T follicular helper cell (primary cell): ENCODE measurements around the gene ERMN.
A peak's percentile ranks its signal among the peaks of the same experiment; 100 is the strongest.

ENCODE experiments used
- DNase-seq: peaks from one replicate; pipeline ENCODE4 v3.0.0-alpha.2; 2020; ENCODE audit warnings: low read depth

ERMN gene

GRCh38 chr2:157329524-157329923, 3.9 kb upstream of the ERMN start:
- DNase-seq = no peak

- peak; percentile 78 for DNase-seq
Observed at GRCh38 chr2:157327621-157328500, 2.2 kb upstream of the ERMN start.

- DNase-seq = no peak
Observed at GRCh38 chr2:157327200-157327599, 1.6 kb upstream of the ERMN start.

- no peak for DNase-seq
Observed at GRCh38 chr2:157326698-157327097, 1.1 kb upstream of the ERMN start.

DNA sequence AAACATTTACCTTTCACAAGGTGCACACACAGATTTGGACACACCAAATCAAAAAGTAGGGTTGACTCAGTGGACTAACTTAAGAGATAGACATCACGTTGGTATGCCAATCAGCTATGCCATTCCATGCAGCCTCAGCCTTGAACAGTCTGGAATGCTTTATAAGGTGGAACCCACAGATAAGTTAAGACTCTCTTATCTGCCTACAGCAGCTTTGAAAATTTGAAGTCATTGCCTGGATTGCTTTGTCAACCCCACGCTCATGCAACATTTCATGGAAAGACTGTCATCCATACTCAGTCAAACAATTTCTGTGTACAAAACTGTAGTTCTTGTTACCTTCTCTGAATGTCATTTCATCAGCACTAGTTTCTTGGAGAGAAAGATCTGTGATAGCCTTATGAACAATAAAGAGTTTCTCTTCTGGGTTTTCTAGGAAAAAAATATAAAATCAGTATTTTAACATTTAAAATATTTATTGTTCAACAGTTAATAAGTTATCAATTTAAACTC, 1.2 kb downstream of the ERMN start:
- no peak for DNase-seq

DNA sequence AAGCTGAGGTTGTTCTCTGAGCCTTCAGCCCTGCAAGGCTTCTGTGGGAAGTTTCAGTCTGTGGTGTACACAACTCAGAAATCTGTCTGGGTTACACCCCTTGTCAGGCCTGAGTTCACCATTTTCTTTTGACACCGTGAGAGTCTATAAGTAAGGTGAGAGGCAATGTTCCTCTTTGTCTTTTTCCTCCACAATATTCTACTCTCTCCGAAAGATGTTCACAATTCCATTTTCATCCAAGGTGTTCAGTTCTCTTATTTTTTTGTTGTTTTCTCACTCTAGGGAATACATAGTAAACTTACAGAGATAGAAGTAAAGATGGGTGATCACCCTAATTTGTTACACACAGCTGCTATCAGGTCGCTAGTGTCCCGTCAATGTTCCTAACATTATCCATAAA, 3.2 kb downstream of the ERMN start:
- DNase-seq = no peak

DNA sequence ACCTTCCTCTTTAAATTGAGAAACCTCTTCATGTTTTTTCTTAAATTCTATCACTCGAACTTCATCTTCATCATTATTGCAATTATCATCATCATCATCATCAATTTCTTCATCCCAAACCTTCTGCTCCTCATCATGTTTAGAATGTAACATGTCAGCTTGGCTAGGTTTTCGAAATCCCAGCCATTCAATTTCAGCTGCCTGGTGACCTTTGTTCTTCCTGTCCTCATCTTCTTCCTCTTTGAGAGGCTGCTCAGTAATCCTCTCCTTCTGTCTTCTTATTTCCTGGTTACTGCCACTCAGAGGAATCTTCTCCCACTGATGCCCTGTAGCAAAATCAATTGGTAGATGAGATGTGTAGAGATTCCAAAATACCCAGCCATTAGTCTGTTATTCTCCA, 4.2 kb downstream of the ERMN start:
- DNase-seq = no peak

GRCh38 chr2:157320409-157320808, 5.2 kb downstream of the ERMN start:
- no peak for DNase-seq

DNA sequence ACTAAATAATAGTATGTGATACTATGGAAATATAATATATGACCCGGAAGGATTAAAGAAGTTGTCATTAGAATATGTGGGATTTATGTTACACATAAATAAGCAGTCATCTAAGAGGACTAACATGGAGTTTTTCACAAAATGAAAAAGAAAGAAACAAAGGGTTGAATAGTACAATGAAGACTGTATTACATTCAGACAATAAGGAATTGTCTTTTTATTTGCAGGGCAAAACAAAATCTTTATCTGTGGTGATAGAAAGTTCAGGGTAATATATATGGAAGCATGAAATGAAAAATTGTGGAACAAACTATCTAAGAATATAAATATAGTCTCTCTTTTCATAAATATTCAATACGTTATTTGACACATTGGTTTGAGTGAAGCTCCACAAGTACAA, 5.8 kb downstream of the ERMN start:
- DNase-seq = no peak

DNA sequence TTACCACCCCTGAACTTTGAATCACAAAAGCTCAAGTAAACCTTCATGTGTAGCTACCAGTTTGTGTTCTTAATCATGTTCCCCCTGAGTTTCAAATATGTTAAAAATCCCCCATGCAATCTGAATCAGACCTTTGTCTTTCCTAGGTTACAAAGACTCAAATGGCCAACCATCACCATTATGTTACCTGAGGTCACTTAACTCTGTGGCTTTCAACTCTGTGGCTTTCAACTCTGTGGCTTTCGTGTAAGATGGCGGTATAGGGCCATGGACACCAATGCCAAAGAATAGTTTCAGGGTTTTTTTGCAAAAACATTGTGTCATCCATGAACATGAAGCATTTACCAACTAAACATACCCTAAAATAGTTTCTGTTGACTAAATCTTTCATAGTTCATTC, 6.7 kb downstream of the ERMN start:
- no peak for DNase-seq

- DNase-seq = no peak
Observed at GRCh38 chr2:157315901-157316300, 9.7 kb downstream of the ERMN start.

GRCh38 chr2:157312866-157313486, 12.6 kb downstream of the ERMN start:
- DNase-seq = no peak

GRCh38 chr2:157311706-157312105, 13.9 kb downstream of the ERMN start:
- DNase-seq = no peak

- DNase-seq = no peak
Observed at GRCh38 chr2:157309878-157310277, 15.7 kb downstream of the ERMN start.

DNA sequence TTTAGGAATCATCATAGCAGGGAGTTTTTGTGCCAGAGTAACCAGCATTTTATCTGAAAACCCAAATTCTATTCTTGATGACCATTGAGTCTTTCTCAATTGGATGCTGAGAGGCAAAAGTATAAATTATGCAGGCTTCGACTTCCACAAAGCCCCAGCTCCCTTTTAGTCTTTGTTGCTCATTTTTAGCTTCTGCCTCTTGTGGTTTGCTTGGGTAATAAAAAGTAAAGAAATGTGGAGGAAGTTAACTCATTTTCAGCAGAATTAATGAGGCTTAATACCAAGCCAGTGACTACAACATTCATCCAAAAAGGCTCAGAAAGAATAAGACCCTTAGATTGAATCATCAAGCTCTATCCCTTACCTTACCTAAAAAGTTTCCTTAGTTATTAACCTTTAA, 18.6 kb downstream of the ERMN start:
- no peak for DNase-seq

GRCh38 chr2:157305723-157306110, 19.9 kb downstream of the ERMN start:
- no peak for DNase-seq

DNA sequence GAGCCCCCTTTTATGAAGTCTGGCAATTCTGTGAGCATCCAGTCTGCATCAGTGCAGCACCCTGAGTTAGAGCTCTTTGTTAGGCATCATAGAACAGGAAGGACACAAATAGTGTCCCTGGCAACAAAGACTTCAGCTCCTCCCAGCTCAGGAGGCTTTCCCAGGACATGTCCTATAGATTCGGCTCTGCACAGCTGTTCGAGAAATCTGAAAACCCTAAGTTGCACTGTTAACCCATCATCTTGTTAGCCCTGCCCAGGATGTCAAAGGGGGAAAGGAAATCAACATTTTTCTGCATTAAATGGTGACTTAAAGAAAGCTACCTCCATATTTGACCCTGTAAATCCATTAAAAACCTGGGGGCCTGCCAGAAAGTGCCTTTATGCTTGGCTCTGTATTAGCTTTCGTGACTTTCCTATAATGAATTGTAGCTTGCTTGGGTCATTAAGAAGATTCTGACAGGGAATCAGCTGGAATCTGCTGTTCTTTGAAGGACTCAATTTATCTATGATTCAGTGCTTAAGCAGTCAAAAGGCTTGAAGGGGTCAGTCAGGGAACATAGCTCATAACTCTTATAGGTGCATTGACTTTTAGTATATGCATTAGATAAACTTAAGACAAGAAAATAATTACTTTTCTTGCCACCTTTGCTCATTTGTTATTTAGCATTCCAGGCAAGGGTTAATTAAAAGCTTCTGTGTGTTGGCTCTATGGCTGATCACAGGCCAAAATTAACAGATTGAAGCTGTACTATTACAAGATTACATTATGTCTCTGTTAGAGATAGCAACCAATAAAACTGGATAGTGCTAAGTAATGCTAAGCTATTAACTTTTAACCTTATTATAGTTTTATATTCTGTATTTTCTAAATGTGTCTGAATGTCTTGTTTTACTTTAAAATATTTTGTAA, 20.6 kb downstream of the ERMN start:
- no peak for DNase-seq

DNA sequence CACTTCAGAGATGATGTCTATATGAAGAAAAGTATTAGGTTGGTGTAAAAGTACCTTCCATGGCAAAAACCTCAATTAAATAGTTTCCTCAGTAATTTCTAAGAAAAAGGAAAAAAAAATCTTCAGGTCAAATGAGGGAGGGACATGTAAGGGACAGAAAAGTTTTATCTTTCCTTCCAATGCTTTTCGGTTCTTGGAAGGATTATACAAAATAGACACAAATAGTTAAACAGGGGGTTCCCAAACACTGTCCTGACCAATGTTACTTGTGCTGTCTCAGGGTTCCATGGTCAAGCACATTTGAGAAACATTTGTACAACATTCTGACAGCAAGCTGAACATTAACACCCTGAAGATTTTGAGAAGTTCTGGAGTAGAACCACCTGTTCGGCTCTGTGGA, 22.0 kb downstream of the ERMN start:
- DNase-seq = no peak

- DNase-seq = peak; percentile 6
Observed at GRCh38 chr2:157302492-157303099, 23.0 kb downstream of the ERMN start.

- DNase-seq = no peak
Observed at GRCh38 chr2:157301307-157301706, 24.3 kb downstream of the ERMN start.

- DNase-seq = no peak
Observed at GRCh38 chr2:157296958-157297357, 28.7 kb downstream of the ERMN start.

DNA sequence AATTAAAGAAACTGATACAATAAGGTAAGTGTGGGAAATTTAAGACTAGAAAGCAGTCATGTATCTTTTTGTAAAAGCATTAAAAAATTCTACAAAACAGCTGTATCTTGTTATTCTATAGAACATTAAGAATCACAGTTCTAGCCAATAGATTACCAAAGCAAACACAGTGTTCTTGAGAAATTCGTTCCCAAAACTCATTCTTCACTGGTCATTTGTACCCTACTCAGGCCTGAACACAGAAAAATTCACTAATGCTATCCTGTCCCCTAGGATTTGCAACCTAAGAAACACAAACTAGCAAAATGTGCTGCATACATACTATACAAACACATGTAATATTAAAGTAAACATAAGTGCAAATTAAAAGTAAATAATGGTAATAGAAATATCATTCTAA, 29.1 kb downstream of the ERMN start:
- no peak for DNase-seq
